GM21423 (cell line): Measurements from ENCODE around the gene NRL.

ENCODE experiments used
- ATAC-seq: cut with Tn5 transposase; IDR thresholded peaks from one replicate; pipeline ENCODE4 v1.9.1; 2021; ENCODE audit warnings: mild to moderate bottlenecking, moderate library complexity; ENCODE audit not compliant: unreplicated experiment

NRL gene

DNA sequence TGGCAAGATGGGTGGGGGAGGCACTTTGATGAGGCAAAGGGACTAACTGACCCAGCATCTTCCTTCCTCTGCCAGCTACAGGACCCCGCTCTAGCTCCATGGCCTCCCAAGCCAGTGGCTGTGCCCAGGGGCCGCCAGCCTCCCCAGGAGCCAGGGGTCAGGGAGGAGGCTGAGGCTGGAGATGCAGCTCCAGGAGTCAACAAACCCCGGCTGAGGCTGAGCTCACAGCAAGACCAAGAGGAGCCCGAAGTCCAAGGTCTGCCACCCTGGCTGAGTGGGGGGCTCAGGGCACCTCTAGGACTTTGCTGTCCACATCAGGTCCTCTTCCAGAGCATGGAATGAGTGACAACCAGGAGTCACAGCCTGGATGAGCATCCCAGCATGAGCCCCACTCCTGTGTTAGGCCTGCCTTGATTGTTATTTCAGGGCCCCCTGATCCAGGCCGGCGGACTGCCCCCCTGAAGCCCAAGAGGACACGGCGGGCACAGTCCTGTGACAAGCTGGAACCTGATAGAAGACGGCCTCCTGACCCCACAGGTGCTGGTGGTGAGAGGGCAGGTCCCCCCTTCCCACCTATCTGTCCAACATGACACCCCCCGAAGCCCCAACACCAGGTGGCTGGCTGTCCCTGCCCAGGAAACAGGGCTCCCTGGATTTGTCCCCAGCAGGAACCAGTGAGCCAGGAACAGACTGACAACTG, 45.9 kb downstream of the NRL start:
- ATAC-seq: no peak

DNA sequence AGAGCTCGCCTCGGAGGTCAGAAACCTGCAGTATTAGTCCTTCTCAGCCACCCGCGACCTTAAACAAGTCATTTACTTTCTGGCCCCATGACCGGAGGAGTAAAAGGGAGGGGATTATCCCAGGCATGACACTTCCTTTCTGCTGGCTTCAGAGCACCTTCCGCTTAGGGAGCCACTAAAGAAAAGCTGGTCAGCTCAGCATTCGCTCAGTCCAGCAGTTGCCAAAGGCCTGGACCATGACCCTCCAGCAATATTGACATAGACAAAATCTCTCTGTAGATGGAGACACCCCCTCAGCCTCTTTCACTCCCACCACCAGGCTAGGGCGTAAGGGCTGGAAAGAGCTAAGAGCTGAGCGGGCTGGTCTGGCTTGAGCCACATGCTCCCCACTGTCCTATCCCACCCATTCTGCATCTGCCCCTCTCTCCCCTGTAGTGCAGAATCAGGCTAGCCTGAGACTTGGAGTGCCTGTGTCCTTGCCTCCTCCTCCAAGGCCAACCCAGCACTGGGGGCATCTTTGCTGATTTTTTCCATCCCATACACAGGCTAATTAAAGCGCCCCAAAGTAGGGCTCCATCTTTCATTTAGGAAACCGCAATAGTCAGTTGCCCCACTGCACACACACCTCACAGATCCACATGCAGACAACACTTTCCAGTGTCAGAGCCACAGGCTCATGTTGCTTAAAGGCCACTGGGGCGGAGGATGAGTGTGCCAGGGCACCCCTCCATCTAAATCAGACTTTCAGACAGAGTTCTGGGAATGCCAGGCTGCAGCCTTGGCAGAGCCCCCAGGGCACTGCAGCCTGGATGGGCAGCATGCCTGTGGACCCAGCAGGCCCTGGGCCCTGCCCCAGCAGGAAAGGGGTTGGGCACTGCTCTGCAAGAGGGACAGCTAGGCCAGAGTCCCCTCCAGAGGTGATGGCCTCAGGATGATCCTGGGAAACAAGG, 47.3 kb downstream of the NRL start:
- ATAC-seq: no peak

DNA sequence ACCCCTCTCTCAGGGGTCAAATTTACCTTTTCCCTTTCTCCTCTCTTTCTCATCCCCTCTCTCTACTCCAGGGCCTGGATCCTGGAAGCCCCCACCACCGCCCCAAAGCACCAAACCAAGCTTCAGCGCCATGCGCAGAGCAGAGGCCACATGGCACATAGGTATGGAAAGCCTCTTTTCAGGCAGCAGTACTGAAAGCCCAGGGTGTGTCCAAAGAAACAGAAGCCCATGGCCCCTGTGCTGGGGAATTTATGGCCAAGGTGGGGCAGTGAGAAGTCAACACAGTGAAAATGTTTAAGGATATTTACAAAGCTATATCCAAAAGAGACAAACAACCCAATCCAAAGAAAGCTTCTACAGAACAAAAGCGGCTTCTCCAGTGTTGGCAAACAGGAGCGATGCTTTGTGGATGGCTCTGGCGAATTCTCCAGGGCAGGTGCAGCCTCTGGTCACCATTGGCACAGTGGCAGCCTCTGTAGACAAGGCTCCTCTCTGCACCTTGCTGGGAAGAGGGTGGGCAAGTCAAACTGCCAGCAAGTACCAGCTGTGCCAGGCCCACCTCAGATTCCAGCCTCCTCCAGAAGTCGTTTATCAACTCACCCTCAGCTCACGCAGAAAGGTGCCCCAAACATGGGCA, 48.1 kb downstream of the NRL start:
- ATAC-seq: no peak

DNA sequence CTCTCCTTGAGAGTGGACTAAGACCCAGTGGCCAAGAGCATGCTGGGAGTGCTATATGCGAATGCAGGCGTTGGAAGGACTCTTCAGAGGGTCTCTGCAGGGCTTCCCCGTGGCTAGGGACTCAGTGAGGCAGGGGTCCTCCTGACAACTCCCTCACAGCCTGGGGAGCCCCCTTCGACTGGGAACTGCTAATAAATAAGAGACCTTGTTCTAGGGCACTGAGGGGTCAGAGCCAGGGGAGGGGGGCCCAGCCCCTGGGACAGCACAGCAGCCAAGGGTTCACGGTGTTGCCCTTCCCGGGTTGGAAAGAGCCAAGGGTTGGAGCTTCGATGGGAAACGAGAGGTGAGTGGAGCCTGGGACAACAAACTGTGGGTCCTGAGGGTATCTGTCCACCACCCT, 49.3 kb downstream of the NRL start:
- ATAC-seq: no peak

DNA sequence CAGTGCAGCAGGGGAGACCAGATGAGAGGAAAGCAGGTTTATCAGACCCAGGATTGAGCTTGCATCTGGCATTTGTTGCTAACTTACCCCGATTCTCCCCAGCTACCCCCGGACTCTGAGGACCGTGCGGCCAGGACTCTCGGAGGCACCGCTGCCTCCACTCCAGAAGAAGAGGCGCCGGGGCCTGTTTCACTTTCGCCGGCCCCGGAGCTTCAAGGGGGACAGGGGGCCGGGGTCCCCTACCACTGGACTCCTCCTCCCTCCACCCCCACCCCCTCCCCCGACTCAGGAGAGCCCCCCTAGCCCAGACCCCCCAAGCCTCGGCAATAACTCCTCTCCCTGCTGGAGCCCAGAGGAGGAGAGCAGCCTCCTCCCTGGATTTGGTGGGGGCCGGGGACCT, 49.9 kb downstream of the NRL start:
- ATAC-seq: no peak

DNA sequence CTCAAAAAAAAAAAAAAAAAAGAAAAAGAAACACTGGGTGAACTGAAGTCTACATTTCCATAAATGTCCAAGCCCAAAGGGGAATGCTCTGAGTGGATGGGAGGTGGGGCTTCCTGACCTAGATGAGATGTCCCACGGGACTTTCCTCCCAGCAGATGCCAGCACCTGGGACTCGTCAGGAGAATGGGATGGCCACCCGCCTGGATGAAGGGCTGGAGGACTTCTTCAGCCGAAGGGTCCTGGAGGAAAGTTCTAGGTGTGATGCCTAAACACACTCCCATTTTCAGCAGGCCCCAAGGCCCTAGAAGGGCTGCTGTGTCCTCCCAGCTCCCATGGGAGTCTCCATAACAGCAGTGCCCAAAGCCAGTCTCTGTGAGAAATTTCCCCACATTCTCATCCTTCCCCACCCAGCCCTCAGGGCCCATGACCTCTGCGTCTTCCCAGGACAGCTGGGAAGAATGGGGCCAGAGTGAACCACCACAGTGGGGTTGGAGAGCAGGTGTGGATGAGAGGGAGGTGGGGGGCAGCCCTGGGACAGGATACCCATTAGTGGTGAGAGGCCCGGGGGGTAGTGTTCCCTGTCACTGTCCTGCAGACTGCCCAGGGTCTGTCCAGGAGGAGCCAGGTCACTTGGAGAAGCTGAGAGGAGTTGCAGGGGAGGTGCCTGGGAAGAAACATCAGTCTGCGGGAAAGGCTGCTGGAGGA, 50.5 kb downstream of the NRL start:
- ATAC-seq: no peak

DNA sequence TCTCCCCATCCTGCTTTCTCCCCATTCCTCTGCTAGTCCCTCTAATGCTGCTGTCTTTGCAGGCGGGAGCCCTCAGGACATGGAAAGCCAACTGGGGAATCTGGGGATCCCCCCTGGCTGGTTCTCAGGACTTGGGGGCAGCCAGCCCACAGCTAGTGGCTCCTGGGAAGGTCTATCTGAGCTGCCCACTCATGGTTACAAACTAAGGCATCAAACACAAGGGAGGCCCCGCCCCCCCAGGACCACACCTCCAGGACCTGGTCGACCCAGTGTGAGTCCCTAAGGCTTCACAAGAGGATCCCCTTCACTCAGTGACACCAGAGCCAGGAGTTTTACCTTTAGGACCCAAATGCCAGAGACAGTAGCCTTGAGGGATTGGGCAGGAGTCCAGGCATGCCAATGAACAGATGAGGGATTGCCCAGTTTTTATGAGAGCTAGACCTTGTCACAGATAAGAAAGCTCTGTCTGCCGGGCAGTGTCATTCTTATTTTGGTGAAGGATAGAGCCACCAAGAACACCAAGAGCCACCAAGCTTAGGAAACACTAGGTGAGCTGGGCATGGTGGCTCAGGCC, 51.4 kb downstream of the NRL start:
- ATAC-seq: no peak

DNA sequence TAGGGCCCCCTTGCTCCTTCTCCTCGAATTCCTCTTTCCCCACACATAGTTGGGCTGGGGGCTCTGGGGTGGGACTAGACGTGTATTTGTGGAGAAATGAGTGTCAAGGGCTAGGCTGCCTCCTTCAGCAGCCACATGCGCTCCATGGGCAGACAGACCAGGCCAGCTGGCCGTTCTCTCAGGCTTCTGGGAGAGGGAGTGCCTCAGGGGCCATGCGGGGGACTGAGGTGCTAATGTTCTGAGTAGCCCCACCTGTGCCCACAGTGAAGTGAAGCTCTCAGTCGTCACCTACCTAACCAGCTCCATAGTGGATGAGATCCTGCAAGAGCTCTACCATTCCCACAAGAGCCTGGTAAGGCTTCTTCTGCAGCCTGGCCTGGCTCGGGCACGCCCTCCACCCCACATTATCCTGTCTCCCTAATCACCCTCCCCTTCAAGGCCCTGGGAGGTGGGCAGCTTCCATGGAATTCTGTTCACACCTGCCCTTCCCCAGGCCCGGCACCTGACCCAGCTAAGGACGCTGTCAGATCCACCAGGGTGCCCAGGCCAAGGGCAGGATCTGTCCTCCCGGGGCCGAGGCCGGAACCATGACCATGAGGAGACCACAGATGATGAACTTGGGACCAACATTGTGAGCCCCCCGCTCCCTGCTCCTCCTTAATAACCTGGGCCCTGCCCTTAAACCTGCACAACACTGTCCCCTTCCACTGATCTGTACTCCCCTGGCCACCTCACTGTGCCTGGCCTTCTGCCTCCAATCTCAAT, 52.4 kb downstream of the NRL start:
- ATAC-seq: no peak

DNA sequence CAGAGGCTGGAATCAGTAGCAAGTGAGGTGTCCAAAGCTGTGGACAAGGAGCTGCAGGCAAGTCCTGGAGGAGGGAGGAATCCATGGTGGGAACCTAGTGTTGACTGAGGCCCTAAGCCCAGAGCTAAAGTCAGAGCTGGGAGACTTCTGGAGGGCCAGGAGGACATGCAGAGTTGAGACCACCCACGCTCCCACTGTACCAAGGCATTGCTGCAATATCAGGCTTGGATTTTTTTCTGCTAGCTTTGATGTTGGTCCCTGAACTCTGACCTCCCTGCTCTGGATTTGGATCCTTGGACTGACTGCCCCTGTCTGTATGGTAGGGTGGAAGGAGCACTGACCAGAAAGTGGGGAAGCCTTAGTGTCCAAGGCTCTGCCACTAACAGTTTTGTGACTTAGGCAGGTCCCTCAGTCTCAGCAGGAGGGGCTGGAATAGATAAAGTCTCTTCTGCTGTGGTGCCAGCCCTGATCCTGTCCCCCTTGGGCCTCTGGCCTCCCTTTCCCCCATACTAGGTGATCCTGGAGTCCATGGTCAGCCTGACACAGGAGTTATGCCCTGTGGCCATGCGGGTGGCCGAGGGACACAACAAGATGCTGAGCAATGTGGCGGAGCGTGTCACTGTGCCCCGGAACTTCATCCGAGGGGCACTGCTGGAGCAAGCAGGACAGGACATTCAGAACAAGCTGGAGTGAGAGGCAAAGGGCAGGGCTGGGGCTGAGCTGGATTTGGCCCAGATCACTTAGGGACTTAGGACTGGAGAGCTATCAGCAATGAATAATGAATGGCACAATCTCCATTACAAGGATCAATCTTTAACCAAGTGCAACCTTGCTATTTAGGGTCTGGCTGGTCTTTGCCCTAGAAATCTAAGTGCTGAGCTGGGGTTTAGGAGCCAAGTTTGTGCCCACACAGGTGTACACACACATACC, 53.5 kb downstream of the NRL start:
- no peak for ATAC-seq

DNA sequence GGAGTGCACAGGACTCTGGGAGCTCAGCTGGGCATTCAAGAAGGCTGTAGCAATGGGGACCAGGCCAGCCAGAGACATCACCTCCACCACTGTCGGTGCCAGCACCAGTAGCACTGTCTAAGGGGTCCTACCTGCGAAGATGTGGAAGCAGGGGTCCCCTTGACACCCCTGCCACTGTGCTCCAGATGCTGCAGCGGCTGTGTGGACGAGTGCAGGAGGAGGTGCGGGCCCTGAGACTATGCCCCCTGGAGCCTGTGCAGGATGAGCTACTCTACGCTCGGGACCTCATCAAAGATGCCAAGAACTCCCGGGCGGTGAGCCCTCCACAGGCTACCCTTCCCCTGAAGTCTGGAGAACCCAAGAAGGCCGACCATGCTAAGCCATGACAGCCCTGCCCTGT, 54.3 kb downstream of the NRL start:
- no peak for ATAC-seq

DNA sequence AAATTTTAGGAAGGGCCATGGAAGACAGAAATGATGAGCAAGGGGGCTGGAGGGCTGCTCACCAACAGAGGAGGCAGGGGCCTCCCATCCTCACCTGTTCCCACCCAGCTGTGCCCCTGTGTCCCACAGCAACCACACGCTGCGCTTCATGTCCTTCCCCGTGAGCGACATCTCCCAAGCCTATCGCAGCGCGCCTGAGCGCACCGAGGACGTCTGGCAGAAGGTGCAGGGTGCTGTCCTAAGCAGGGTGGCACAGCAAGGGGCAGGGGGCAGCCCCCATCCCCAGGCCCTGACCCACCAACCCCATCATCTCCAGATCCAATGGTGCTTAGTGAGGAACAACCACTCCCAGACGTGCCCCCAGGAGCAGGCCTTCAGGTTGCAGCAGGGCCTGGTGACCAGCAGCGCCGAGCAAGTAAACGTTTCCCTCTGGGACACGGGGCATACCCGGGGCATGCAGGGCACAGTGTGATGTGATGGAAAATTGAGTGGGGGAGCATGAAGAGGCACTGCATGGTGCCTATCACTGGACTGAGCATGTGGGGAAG, 54.8 kb downstream of the NRL start:
- no peak for ATAC-seq

DNA sequence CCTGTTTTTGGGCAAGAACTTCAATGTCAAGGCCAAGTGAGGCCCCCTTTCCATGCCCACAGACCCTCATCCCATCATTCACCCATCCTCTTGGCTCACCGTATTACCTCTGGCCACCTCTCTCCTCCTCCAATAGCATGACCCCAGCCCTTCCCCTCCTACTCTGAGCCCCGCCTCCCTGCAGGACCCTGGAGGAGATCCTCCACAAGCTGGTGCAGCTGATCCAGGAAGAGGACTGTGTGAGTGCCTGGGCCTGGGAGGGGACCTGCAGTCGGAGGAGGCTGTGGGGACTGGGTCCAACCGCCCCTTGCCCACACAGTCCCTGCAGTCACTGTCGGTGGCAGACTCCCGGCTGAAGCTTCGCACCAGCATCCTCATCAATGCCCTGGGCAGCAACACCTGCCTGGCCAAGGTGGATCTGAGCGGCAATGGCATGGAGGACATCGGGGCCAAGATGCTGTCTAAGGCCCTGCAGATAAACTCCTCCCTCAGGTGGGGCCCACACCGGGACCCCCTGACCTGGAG, 55.7 kb downstream of the NRL start:
- ATAC-seq: no peak

DNA sequence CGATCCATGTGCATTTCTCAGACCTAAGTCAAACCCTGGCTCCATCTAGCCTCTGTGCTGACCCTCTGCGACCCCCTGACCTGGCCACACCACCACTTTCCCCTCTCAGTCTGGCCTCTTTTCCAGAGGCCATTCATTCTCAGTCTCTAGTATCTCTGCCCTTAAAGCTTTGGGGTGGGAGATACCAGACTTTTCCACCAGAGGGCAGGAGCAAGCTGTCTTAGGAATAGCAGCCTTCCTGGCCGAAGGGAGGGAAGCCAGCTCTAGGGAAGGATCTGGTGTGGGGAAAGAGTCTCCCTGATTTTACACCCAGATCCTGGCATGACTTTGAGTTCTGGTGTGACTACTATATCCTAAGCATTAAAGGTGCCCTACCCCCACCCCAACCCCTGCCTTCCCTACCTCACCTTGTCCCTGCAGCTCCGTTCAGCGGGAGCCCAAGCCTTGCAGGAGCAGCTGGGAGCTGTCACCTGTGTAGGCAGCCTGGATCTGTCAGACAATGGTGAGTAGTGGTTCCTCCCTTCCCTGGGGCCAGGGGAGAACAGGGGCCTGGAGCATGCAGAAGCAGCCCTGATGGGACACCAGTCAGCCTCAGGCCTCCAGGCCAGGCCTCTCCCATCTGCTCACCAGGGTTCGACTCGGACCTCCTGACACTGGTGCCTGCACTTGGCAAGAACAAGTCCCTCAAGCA, 56.3 kb downstream of the NRL start:
- no peak for ATAC-seq

DNA sequence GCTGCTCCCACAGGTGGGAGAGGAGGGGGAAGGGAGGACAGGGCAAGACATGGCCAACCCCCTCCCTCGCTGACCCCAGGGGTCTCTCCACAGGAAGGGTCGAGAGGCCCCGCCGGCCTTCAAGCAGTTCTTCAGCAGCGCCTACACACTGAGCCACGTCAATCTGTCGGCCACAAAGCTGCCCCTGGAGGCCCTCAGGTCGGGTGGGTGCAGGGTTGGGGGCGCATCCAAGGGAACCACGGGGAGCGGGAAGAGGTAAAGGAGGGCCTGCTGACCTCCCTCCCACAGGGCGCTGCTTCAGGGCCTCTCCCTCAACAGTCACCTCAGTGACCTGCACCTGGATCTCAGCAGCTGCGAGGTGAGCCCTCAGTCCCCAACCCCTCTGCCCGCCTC, 56.9 kb downstream of the NRL start:
- ATAC-seq: no peak

DNA sequence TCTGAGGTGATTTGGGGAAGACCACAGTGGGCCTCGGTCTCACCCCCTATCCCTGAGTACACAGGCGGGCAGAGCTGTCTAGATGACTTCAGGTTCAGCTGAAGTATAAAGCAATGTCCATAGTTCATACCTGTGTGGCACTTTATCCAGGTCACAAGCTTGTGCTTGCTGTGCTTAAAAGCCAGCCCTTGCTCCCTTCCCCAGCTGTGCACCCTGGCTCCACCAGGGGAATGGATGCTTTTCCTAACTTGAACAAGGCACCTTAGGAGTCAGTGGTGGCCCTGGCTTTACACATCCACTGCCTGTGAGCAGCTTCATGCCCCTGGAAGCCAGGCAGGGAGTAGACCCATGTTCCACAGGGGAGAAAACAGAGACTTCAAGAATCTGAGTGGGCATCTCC, 57.5 kb downstream of the NRL start:
- no peak for ATAC-seq

DNA sequence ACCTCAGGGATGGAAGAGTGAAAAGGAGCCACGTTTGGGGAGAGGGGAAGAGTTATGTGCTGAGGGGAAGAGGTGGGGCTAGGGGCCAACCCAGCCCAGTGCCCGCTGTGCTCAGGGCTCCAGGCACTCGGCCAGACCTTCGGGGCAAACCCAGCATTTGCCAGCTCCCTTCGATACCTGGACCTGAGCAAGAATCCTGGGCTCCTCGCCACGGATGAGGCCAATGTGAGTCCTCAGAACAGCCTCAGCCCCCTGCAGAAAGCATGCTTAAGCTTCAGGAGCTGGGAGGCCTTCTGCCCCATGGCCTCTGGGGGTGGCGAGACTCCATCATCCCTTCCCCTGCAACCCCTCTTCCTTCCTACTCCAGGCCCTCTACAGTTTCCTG, 58.0 kb downstream of the NRL start:
- ATAC-seq: no peak

DNA sequence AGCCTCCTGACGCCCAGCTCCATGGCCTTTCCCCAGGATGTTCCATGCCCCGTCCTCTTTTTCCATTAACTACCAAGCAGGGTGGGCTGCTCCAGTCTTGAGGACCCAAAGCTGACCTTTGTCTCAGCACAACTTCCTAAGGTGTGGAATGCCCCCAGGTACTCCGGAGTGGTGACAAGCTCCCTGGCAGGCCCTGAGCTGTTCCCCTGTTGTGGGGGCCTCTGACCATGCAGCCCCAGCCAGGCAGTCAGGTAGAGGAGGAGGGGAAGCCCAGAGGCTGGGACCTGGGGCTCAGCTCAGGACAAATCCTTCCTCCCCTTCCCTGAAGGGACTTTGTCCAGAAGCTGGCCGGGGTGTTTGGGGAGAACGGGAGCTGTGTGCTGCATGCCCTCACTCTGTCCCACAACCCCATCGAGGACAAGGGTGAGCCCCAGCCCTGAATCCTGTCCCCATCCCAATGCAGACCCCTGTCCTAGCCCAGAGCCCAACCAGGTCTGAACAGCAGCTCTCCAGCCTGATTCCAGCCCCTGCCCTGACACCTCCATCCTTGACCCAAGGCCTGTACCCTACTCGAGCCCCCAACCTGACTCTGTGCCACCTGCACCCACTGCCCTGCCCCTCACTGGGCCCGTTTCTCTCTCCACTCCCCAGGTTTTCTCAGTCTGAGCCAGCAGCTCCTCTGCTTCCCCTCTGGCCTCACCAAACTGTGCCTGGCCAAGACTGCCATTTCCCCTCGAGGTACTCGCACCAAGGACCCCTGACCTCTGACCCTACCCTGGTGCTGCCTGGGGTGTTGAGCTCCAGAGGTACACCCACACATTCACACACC, 58.6 kb downstream of the NRL start:
- ATAC-seq: no peak
